T follicular helper cell (primary cell): Measurements from ENCODE around the gene CETP.
"Not testable (repeated sequence)": the region's sequence is repeated elsewhere in the genome, so short reads cannot be mapped to it uniquely, and the experiment has no call there.

Source experiments
- DNase-seq: peaks from one replicate; pipeline ENCODE4 v3.0.0-alpha.2; 2020; ENCODE audit warnings: low read depth

The CETP gene

DNA sequence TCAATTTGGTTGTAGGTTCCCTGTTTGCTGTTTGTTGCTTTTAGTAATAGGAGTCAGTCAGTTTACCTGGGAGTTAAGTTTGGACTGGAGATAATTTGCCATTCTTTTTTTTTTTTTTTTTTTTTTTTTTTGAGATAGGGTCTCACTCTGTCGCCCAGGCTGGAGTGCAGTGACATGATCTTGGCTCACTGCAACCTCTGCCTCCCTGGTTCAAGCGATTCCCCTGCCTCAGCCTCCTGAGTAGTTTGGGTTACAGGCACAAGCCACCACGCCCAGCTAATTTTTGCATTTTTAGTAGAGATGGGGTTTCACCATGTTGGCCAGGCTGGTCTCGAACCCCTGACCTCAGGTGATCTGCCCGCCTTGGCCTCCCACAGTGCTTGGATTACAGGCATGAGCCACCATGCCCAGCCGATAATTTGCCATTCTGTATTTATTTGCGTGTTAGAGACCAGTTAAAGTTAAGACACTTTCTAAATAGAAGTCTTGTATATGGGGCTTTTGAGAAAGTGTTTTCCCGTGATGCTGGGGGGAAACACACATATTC is 27.1 kb upstream of the CETP start:
- not testable (repeated sequence) for DNase-seq

DNA sequence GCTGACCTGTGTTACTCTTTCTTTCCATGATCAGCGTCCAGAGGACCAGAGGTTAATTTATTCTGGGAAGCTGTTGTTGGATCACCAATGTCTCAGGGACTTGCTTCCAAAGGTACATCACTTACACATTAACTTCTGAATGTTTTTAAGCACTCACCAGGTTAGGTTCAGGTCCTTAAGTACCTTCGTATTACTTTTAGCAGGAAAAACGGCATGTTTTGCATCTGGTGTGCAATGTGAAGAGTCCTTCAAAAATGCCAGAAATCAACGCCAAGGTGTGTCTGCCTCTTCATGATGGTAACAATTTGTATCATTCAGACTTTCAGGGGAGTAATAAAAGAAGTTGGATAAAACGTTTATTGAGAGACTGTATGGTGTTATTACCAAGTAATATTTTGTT is 26.5 kb upstream of the CETP start:
- no peak for DNase-seq

DNA sequence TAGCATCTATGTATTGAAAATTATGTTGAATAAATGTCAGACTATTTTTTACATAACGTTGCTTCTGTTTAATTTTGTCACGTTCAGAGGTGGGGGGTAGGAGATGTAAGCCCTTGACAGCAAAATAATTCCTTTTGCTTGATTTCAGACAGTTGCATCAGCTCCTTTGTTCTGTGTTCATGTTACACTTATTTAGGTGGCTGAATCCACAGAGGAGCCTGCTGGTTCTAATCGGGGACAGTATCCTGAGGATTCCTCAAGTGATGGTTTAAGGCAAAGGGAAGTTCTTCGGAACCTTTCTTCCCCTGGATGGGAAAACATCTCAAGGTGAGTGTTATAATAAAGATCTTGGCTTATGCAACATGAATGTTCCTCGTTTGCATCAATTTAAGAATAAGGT is 25.3 kb upstream of the CETP start:
- no peak for DNase-seq

DNA sequence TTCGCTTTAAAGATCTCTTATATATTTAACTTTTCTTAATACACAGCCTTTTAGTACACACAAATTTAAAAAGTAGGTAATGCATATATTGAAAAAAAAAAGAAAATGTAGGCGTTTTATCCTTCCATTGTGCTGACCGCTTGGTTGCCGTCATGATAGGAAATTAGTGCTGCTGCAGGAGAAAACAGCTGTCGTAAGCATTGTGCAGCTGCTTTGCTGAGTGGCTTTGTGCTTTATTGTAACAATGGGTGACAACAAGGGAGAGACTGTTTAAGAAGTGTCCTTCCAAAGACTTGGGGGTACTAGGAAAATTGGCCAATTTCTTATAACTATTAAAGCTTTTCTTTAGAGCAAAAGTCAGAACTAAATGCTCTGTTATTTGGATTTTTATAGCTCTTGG is 24.8 kb upstream of the CETP start:
- DNase-seq = no peak

DNA sequence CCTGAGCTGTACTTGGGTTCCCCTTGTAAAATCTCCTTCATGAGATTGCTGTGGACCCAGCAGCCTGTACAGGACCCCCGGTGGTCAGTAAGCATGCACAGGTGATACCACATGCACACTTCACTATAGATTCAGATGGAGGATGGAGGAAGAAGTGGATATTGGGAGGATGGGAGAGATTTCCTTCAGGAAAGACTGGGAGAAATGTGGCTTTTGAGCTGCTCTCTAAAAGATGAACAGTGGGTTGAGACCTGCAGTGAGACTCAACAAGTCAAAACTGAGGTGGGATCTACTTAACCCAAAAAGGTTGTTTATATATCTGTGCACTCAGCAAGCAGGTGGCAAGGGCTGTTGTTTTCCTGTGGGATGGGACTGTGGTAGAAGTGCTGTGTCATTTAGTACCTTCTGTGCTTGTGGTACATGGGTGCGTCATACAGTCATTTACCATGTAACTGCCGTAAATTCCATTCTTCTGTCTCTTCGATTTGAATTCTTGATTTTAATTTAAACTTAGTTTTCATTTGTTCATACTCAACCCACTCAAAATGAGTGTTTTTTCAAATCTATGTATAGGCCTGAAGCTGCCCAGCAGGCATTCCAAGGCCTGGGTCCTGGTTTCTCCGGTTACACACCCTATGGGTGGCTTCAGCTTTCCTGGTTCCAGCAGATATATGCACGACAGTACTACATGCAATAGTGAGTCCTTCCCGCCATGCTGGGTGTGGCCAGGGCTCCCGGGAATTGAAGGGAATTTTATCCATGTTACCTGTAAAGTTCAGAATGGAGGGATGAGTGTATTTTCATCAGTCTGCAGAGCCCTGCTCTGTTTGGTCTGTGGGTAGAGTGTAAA is 22.9 kb upstream of the CETP start:
- DNase-seq = no peak

DNA sequence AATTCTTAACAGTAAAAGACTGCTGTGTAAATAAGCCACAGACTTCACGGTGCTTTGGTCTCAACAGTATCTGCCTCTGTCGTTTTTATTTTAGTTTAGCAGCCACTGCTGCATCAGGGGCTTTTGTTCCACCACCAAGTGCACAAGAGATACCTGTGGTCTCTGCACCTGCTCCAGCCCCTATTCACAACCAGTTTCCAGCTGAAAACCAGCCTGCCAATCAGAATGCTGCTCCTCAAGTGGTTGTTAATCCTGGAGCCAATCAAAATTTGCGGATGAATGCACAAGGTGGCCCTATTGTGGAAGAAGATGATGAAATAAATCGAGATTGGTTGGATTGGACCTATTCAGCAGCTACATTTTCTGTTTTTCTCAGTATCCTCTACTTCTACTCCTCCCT is 21.9 kb upstream of the CETP start:
- DNase-seq = no peak

DNA sequence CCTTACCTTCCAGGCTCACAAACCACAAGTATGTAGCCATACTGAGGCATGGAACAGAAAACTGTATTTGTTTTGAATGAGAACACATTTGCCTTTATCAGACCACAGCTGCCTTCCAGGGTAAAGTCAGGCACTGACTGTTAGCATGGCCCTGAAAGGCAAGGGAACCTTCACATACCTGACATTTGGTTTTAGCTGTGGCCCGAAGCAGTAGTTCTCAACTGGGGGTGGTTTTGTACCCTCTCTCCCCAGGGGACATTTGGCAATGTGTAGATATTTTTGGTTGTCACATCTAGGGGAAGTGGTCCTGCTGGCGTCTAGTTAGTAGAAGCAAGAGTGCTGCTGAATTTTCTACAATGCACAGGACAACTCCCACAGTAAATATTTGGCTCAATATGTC is 20.7 kb upstream of the CETP start:
- no peak for DNase-seq

DNA sequence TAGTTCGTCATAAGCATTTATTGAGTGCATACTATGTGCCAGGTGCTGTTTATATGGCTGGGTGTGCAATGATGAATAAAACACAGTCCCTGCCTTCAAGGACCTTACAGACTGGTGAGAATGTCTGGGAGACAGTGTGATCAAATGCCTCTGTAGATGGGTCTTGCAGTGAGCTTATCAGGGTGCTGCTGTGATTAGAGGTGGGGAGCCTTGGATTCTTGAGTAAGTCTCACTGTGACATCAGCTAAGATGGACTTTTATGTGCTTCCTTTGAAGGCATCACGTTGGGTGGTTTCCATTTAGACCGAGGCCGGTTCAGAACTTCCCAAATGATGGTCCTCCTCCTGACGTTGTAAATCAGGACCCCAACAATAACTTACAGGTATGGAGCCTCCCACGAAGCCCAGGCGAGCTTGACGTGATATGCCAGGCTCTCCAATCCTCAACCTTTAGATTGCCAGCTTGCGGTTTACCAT is 19.9 kb upstream of the CETP start:
- DNase-seq = no peak

DNA sequence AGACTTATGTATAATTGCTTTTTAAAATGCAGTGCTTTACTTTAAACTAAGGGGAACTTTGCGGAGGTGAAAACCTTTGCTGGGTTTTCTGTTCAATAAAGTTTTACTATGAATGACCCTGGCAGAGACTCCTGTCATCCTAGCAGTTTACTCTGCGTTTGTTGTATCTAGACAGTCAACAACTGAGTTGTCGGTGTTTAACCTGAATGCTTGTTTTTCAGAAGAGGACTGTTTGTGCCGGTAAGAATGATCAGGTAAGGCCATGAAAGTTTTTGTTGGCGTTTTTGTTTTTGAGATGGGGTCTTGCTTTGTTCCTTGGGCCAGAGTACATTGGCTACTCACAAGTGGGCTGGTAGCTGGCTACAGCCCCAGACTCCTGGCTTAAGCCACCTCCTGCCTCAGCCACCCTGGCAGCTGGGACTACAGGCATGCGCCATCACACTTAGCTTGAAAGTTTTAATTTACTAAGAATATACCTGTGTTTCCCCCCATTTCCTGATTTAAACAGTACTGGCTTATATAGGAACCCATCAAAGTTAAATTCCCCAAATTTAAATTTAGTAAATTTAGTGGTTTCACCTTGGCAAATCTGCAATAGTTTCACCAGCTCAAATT is 17.9 kb upstream of the CETP start:
- DNase-seq = no peak

DNA sequence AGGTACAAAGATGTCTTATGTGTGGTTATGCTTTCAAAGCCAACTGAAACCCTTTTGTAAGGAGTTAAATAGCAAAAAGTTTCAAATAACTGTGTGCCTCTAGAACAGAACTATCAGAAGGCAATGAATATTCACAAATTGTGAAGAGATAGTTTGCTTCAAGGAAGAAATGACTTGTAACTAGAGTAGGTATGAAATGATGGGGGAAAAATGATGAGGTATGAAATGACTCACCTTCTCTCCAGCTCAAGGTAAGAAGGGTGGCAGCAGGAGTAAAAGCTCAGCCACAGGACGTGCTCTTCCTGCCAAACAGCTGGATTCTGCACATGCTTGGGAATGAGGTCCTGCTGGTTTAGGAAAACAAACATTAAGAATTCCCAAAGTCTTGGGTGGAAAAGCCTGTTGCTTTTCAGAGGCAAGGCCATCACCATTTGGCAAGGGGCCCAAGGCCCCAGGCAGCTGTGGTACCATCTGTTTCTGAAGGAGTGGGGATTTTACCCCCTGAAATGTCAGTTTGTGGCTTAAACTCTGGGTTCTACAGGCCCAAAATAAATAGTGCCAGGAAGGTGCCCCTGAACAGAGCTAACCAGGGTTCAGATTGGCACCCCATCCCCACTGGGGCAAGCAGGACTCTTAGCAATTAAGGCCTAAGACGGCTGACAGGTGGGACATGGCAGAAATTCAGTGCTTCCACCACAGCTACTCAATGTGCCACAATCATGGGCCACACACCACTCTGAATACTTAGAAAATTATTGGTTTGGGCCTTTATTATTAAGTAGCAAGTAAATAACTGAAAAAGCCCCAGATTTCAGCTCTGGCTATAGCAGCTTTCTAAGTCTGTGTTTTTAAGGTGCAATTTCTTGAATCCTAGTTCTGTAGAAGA is 16.6 kb upstream of the CETP start:
- no peak for DNase-seq

DNA sequence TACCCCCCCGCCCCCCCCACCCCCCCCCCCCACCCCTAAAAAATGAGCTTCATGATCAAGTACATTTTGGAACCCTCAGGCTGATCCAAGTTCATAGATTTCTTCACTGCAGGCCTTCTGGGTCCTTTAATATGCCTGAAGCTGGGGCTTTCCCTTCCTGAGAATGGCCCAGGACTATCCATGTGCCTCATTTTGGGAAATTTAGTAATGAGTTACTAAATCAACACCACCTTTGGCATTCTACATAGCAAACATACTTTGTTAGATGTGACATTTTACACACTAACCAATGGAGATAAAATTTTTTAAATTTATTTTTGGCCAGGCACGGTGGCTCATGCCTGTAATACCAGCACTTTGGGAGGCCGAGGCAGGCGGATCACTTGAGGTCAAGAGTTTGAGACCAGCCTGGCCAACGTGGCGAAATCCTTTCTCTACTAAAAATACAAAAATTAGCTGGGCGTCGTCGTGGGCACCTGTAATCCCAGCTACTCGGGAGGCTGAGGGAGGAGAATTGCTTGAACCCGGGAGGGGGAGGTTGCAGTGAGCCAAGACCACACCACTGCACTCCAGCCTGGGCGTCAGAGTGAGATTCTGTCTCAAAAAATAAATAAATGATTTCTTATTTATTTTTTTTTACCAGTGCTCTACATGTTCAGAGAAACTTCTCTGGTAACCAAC is 15.8 kb upstream of the CETP start:
- DNase-seq = no peak

DNA sequence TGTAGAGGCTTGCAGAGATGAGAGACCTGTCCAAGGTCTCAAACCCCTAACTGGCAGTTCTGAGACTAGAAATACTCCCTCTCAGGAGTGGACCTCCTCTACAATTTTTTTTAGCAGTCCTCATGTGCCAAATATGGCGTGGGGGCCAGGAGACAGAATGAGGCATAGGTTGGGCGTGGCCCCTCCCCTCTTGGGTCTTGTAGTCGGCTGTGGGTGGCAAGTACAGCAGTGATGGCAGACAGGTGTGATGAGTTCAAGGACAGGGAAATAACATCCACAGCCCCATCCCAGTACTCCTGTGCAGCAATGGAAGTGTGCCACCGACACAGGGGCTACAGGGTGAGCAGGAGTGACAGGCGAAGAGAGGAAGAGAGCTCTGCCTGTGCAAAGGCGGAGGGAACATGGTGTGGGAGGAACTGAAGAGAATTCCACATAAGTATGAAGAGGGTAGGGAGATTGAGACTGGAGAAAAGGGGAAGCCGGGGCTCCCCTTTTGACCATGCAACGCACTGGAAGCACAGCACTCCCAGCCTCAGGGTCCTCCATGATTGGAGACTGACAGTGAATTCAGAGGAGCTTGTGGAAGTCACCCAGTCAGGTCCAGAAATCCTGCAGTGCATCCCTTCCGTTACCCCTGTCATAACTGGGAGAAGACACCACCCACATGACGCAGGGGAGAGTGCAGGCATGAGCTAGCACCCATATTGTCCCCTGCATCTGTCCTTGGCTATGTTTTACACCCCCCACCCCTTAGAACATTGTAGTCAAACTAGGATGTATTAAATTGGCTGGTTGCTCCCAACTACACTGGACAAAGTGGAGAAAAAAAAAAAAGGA is 14.8 kb upstream of the CETP start:
- DNase-seq = no peak

DNA sequence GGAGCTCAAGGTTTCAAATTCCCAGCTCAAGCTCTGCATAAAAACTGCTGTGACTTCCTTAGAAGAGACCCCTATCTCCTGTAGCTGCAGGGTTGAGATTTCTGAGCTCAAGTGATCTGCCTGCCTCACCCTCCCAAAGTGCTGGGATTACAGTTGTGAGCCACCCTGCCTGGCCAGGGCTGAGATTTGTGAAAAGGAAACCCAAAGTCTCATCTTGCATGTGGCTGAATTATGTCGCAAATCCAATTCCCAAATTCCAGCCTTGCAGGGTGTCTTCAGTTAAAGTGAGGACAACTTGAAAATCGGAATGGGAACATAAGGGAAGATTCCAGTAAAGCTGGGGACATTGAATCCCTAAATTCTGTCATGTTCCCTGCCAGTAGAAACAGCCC is 14.2 kb upstream of the CETP start:
- no peak for DNase-seq

DNA sequence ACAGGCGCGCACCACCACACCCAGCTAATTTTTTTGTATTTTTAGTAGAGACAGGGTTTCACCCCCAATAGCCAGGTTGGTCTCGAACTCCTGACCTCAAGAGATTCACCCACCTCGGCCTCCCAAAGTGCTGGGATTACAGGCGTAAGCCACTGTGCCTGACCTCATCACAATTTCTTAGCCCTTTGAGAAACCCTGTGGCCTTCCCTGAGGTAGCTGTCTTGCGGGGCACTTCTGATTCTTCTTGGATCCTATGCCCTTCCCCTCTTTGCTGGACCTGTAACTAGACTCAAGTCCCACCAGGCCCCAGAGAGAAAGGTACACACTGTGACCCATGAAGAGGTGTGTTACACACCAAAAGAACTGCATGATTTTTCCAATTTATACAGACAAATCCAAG is 13.5 kb upstream of the CETP start:
- no peak for DNase-seq

DNA sequence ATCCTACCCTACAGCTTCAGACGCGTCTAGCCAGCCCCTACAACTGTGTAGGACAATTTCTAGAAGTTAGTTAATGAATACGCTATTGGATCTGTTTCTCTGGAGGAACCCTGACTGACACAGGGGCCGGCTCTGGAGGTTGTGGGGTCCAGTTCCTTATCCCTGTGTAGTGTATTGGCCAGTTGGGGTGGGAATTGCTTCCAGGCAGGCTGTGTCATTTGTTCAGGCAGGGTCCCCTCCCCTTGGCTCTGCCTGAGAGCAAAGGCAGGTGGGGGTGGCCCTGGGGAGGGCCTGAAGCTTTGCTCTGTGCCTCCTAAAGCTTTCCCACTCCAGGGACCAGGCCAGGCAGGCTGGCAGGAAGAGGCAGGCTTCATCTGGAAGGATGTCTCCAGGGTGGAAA is 11.7 kb upstream of the CETP start:
- no peak for DNase-seq

DNA sequence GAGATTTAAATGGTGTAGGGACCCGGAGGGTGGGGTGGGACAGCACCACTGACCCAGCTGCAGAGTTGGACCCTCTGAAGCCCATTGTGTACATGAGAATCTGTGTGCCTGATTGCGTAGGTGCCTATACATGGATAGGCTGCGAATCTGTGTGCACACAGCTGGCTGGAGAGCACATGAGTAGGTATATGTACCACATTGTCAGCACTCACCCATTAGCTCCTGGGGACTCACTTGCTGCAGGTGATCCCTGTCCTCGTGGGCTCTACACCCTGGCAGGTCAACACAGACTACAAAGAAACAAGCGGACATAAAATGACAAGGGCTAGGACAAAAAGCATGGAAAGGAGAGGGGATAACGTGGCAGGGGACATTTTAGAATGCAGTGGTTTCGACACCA is 11.3 kb upstream of the CETP start:
- DNase-seq = no peak

DNA sequence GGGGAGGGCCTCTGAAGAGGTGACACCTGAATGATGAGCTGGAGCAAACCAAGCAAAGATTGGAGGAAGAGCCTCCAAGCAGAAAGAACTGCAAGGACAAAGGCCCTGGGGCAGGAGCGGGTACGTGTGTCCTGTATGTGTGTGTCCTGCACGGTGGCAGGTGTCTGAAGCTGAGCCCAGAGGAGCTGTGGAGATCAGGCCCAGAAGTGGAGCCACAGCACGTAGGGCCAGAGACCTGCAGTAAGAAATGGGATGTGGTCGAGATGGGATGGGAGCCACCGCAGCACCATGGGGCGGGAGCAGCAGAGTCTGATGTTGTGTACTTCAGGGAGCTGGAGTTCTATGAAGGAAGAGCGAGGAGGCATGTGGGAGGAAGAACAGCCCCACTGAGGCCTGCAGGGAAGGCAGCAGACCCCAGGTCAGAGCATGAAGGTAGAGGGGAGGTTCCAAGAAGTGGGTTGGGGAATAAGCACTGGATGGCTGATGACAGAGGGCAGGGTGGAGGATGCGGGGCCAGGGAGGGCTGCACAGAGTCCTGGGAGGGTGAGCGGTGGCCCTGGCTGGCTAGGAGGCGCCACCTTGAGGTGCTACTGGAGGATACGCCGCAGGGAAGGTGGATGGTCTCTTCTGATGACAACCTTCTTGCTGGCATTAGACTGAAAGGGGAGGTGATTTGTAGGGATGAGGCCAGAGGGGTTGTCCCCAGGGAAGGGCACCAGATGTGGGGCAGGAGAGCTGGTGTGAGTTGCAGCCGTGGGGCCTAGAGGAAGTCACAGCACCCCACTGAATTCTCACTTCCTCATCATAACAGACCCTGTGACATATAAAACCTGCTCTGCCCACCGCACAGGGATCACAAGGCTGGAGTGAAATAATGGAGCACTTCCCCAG is 10.6 kb upstream of the CETP start:
- DNase-seq = peak; percentile 18

DNA sequence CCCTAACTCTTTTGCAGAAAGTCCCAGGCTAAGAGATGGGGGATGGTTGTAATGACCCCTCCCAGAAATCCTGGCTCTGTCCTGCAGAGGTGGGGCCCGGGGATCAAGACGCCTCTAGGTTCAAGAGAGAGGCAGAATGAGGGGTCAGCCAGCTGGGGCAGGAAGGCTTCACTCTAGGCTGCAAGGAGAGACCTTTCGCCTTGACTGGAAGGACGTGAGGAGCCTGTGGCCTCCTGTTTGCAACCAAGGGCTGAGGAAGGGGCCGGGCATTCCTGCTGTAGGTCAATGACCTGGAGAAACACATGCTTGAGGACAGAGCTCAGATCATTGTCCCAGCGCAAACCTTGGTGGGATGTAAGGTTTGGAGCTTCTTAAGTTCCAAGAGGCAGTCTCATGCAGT is 8.7 kb upstream of the CETP start:
- DNase-seq = no peak

DNA sequence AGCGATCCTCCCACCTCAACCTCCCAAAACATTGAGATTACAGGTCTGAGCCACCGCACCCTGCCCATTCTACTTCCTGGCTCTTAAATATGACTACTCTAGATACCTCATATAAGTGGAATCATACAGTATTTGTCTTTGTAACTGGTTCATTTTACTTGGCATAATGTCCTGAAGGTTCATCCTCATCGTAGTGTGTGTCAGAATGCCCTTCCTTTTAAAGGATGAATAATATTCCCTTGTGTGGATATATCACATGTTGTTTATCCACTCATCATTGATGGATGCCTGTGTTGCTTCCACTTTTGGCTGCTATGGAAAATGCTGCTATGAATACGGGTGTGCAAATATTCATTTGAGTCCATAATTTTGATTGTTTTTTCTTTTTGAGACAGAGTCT is 5.7 kb upstream of the CETP start:
- DNase-seq = no peak

DNA sequence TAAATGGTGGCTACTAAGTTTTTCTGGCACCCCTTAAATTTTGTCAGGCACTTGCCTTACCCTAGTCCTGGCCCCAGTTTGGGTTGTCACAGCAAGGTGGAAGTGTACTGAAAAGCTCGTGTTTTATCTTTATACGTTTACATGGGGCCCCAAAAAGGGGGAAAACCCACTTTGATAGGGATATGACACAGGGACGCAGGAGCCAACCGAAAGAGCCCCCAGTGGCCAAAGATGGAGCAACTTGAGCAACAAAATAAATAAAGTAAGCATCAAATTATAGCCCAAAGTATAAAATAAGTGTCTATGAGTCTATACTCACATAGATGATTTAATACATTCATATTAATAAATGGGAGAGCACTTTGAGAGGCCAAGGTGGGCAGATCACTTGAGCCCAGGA is 5.0 kb upstream of the CETP start:
- no peak for DNase-seq
